PC-9 (cell line): ENCODE results near the gene CRACDL. TPM values are rescaled to one million over a fixed set of nuclear protein-coding genes. Genes with fewer than 3 reads are reported as not detected.

Experiments
- BruUV-seq: library from RNA; stranded (reverse); fragments of 400-500 nt; replicated peaks from 2 replicates; lab custom pipeline; 2021; lab: Mats Ljungman, UMichigan
- CTCF ChIA-PET: fragments of 300-600 bp; sonication (Branson Sonifier 250); formaldehyde crosslinking; loops from one replicate; lab custom pipeline; 2022; ENCODE audit warnings: antibody characterized with exemption; lab: Charles Lee
- POLR2A ChIA-PET: fragments of 300-600 bp; sonication (Branson Sonifier 250); formaldehyde crosslinking; loops from one replicate; lab custom pipeline; 2022; ENCODE audit warnings: antibody characterized with exemption; ENCODE audit not compliant: unreplicated experiment; lab: Charles Lee
- DNase-seq, 2 experiments: peaks; one replicate each; pipeline versions ENCODE4 v3.0.0 to v3.0.0-alpha.2; 2015 to 2022; ENCODE audit warnings: mixed read lengths in 1 of 2
- H2AFZ ChIP-seq: fragments of 200-600 bp; sonication (generic); 2 replicates; pipeline ENCODE4 v1.8.1; 2017; ENCODE audit warnings: antibody characterized with exemption
- H3F3A ChIP-seq: fragments of 200-600 bp; sonication (generic); 2 replicates; pipeline ENCODE4 v1.8.1; 2017; ENCODE audit warnings: antibody characterized with exemption, mild to moderate bottlenecking, low read depth; ENCODE audit not compliant: insufficient read depth
- H3K27ac ChIP-seq: fragments of 200-600 bp; sonication (generic); 2 replicates; pipeline ENCODE4 v1.6.1; 2016; ENCODE audit warnings: mixed run types
- H3K27me3 ChIP-seq: fragments of 200-600 bp; sonication (generic); 2 replicates; pipeline ENCODE4 v1.6.1; 2016; ENCODE audit warnings: low read depth, mixed run types; ENCODE audit not compliant: insufficient read depth
- H3K36me3 ChIP-seq: fragments of 200-600 bp; sonication (generic); 2 replicates; pipeline ENCODE4 v1.6.1; 2016; ENCODE audit warnings: low read depth, mixed run types
- H3K4me1 ChIP-seq: fragments of 200-600 bp; sonication (generic); replicated peaks from 2 replicates; pipeline ENCODE4 v1.6.1; 2016; ENCODE audit warnings: mixed run types; ENCODE audit not compliant: insufficient read depth
- H3K4me2 ChIP-seq: fragments of 200-600 bp; sonication (generic); 2 replicates; pipeline ENCODE4 v1.6.1; 2017; ENCODE audit warnings: mixed run types
- H3K4me3 ChIP-seq: fragments of 200-600 bp; sonication (generic); 2 replicates; pipeline ENCODE4 v1.6.1; 2016; ENCODE audit warnings: mixed run types
- H3K79me2 ChIP-seq: fragments of 200-600 bp; sonication (generic); 2 replicates; pipeline ENCODE4 v1.6.1; 2017; ENCODE audit warnings: low read depth, mixed run types
- H3K9me2 ChIP-seq: fragments of 200-600 bp; sonication (generic); 2 replicates; pipeline ENCODE4 v1.8.1; 2017; ENCODE audit warnings: mild to moderate bottlenecking; ENCODE audit not compliant: insufficient read depth
- H3K9me3 ChIP-seq: fragments of 200-600 bp; sonication (generic); 2 replicates; pipeline ENCODE4 v1.8.1; 2016; ENCODE audit warnings: low read depth; ENCODE audit not compliant: insufficient read depth
- H4K20me1 ChIP-seq: fragments of 200-600 bp; sonication (generic); 2 replicates; pipeline ENCODE4 v1.8.1; 2017; ENCODE audit not compliant: insufficient read depth
- CTCF ChIP-seq: fragments of 200-600 bp; sonication (generic); conservative IDR thresholded peaks from 2 replicates; pipeline ENCODE4 v1.6.1; 2017; ENCODE audit warnings: mixed run types, antibody characterized with exemption, mild to moderate bottlenecking, moderate library complexity
- EZH2 ChIP-seq: fragments of 200-600 bp; sonication (generic); IDR thresholded peaks from 2 replicates; pipeline ENCODE4 v1.8.0; 2017; ENCODE audit warnings: antibody characterized with exemption, low read depth
- intact Hi-C: fragments of 100-400 bp; cut with micrococcal nuclease; formaldehyde crosslinking; loops from one replicate; pipeline ENCODE4 v1.10.0; 2022; ENCODE audit not compliant: unreplicated experiment
- total RNA-seq: library from RNA; stranded (reverse); gene quantifications from 2 replicates; pipeline ENCODE4 v1.2.3, GENCODE V29; 2021

Gene CRACDL
- total RNA-seq, 1 experiment from 2014 or later, result 33.7 TPM

GRCh38 chr2:98824256-98825019, 111.6 kb downstream of the CRACDL start:
- Histone ChIP-seq H3K9me2 (no peaks in the 10 kb centered on the region), H3K4me1 (peaks cover 17% of the 10 kb centered on the region), H3K4me3 (no peak overlapping the region), H3K27me3 (no peaks in the 10 kb centered on the region), H2AFZ (no peak overlapping the region; the same call in 1 of the 2 replicates), H3K27ac (no peak overlapping the region), H3F3A (peaks cover 11% of the 10 kb centered on the region; the same call in 1 of the 2 replicates), H3K4me2 (no peak overlapping the region), H3K9me3 (no peaks in the 10 kb centered on the region), H4K20me1 (no peaks in the 10 kb centered on the region), H3K79me2 (no peaks in the 10 kb centered on the region), H3K36me3 (no peaks in the 10 kb centered on the region)
- intact Hi-C loops, result no loop called here
- no peak for TF ChIP-seq EZH2
- no peak for TF ChIP-seq CTCF
- ChIA-PET POLR2A (no interaction called here), CTCF (no interaction called here)
- no peak for DNase-seq
- BruUV-seq, result no TSS peak

- Histone ChIP-seq H4K20me1 (no peaks in the 10 kb centered on the region), H3K4me3 (no peak overlapping the region), H3K36me3 (no peaks in the 10 kb centered on the region), H3K9me2 (no peaks in the 10 kb centered on the region), H3K79me2 (no peaks in the 10 kb centered on the region), H3K4me1 (peaks cover 10% of the 10 kb centered on the region), H3K27ac (no peak overlapping the region), H3K27me3 (no peaks in the 10 kb centered on the region), H3K9me3 (no peaks in the 10 kb centered on the region), H3F3A (0 out of 2 replicates have a peak, but pooled peaks cover 3% of the 10 kb centered on the region), H2AFZ (no peak overlapping the region), H3K4me2 (no peak overlapping the region)
- no TSS peak for BruUV-seq
- ChIA-PET POLR2A (no interaction called here), CTCF (no interaction called here)
- intact Hi-C loops, result no loop called here
- no peak for DNase-seq
- TF ChIP-seq EZH2 (no peak), CTCF (no peak)
These were observed 112.5 kb downstream of the CRACDL start for GRCh38 chr2:98823196-98824170.

- Histone ChIP-seq H3K9me3 (no peaks in the 10 kb centered on the region), H4K20me1 (no peaks in the 10 kb centered on the region), H3K9me2 (no peaks in the 10 kb centered on the region), H3K36me3 (no peaks in the 10 kb centered on the region), H3K79me2 (no peaks in the 10 kb centered on the region), H3K4me2 (no peak overlapping the region), H3K27ac (no peak overlapping the region), H3K4me1 (peaks cover 12% of the 10 kb centered on the region), H3F3A (0 out of 2 replicates have a peak, but pooled peaks cover 3% of the 10 kb centered on the region), H3K27me3 (no peaks in the 10 kb centered on the region), H2AFZ (no peak overlapping the region), H3K4me3 (no peak overlapping the region)
- ChIA-PET POLR2A (no interaction called here), CTCF (no interaction called here)
- TF ChIP-seq EZH2 (no peak), CTCF (no peak)
- BruUV-seq, result no TSS peak
- intact Hi-C loops, result no loop called here
- DNase-seq, result no peak
These were observed 113.5 kb downstream of the CRACDL start for GRCh38 chr2:98822301-98823164.
